ENCODE data around the gene UBXN4.
"Not testable (repeated sequence)": the region's sequence is repeated elsewhere in the genome, so short reads cannot be mapped to it uniquely, and the experiment has no call there.

UBXN4 gene

DNA sequence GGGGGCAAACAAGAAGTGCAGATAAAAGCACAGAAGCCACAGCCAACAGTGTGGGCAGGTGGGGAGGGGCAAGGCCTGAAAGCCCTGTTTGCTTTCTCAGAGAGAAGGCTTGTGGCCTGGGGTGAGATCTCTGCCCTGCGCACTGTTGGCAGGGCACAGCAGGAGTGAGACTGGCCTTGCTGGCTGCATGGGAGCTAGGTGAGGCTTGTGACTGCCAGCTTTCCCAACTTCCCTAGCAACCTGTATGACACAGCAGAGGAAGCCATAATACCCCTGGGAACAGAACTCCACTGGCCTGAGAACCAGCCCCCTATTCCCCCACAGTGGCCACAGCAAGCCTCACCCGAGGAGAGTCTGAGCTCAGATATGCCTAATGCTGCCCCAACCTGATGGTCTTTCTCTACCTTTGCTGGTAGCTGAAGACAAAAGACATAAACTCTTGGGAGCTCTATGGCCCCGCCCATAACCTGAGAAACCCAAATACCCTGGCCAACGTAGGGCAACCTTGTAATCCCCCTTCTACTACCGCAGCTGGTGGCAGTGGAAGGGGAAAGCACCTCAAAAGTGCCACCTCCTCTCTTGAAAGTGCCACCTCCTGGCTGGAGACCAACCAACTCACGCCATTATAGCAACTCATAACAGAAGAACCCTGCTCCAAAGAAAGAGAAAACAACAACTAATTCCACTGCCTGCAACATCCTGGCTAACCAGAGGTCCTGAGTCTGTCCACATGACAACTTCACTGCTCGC is 50.9 kb downstream of the UBXN4 start:
- no peak for TF ChIP-seq CTCF (IDR thresholded peaks at IDR 0.05; ENCODE audit: insufficient read depth, low read depth, low read length, missing control alignments)
- no peak for DNase-seq (ENCODE audit: low read depth)
- H3K4me3 ChIP-seq (ENCODE audit: low read length): no peak overlapping the region

DNA sequence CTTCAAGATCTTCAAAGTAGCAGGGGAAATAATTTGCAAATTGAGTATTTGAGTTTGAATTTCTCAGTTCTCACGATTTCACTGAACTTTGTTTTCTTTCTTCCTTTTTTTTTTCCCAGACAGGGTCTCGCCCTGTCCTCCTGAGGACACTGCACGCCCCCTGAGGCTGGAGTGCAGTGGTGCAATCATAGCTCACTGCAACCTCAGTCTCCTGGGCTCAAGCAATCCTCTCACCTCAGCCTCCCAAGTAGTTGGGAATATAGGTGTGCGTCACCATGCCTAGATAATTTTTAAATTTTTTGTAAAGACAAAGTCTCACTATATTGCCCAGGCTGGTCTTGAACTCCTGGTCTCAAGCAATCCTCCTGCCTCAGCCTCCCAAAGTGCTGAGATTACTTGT is 54.0 kb downstream of the UBXN4 start:
- DNase-seq (ENCODE audit: low read depth): not testable (repeated sequence)

DNA sequence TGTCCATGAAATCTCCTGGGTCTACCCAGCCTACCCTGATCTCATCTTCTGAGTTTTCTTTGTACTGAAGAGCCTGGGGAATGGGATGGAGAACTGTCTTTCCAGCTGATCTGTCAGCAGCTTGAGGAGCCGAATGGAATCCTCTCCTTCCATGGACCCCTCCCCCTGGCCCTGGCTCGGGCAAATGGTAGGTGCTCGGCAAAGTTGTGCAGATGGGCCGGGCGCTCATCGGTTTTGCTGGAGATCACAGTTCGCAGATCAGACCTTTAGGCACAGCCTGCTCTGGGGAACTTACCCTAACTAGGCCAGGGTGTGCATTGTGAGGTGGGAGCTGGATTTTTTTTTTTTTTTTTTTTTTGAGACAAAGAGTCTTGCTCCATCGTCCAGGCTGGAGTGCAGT is 55.0 kb downstream of the UBXN4 start:
- DNase-seq (ENCODE audit: low read depth): no peak
- TF ChIP-seq CTCF (IDR thresholded peaks at IDR 0.05; ENCODE audit: insufficient read depth, low read depth, low read length, missing control alignments): no peak
- H3K4me3 ChIP-seq (ENCODE audit: low read length): no peak overlapping the region

More for the DNA sequence above, 54.0 kb downstream of the UBXN4 start:
- H3K4me3 ChIP-seq (ENCODE audit: low read length): not testable (repeated sequence)

DNA sequence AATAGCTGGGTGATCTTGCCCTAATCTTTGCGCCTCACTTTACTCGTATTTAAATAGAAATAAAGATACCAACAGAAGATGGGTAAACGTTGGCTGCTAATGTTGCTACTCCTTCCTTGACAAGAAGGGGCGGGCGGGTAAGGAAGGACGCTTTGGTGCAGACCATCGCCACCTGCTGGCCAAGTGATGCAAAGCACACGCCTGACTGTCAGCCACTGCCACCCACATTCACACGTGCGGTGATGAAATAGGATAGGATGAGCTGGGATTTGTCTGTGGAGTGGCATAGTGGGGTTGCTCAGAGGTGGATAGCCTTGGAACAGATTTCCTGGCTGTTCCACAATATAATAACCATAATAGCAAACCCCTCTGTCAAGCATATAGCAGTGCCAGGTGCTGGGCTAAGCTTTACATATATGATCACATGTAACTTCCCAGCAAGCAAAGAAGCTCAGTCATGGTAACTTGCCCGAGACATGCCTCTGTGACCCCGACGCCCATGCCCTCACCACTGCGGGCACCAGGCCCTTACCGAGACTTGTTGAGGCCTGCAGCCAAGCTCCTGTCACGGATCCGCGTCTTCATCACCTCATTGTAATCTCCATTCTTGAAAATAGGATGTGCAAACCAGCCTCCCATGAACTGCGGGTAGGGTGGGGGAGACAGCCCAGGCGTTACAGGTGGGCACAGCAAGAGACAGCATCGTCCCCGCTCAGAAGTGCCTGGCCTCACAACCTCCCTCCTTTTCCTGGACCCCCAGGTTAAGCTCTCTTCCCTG is 56.0 kb downstream of the UBXN4 start:
- H3K4me3 ChIP-seq (ENCODE audit: low read length): no peak overlapping the region
- DNase-seq (ENCODE audit: low read depth): peak; percentile 87
- peak; percentile 95 for TF ChIP-seq CTCF (IDR thresholded peaks at IDR 0.05; ENCODE audit: insufficient read depth, low read depth, low read length, missing control alignments)

DNA sequence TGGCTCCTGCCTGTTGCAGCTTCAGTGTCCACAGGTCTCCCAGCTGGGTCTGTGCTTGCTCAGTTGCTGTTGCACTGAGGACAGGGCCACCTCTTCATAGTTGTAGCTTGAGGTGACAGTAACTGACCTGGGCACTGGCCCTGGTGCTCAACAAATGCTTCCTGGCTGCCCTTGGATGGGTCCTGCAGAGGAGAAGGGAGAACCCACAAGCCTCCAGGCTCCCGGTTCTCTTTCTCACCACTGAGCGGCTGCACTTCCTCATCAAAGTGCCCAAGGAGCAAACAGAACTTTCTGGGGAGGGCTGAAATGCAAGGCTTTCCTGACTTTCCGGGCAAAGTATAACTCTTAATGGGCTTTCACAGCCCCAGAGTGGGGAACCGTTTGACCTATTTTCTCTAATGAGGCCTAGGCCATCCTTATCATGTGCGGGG is 56.6 kb downstream of the UBXN4 start:
- H3K4me3 ChIP-seq (ENCODE audit: low read length): no peak overlapping the region
- no peak for DNase-seq (ENCODE audit: low read depth)
- no peak for TF ChIP-seq CTCF (IDR thresholded peaks at IDR 0.05; ENCODE audit: insufficient read depth, low read depth, low read length, missing control alignments)

DNA sequence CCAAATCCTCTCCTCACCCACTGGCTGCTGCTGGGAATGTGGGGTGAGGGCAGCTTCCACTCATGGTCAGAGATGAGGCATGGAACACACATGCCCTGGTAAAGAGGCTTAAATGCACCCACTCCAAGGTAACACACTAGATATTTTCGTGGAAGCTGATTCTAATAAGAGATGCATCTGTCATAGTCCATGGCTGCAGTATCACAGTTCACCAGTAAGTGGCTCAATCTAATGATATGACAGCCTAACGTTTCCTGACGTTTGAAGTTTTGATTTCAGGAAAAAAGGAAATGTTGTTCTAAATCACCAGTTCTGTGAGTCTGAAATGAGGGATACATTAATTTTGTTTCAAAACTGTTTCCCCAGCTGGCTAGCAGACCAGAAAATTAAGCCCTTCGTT is 57.1 kb downstream of the UBXN4 start:
- peak; percentile 17 for DNase-seq (ENCODE audit: low read depth)
- no peak overlapping the region for H3K4me3 ChIP-seq (ENCODE audit: low read length)
- peak; percentile 26 for TF ChIP-seq CTCF (IDR thresholded peaks at IDR 0.05; ENCODE audit: insufficient read depth, low read depth, low read length, missing control alignments)

DNA sequence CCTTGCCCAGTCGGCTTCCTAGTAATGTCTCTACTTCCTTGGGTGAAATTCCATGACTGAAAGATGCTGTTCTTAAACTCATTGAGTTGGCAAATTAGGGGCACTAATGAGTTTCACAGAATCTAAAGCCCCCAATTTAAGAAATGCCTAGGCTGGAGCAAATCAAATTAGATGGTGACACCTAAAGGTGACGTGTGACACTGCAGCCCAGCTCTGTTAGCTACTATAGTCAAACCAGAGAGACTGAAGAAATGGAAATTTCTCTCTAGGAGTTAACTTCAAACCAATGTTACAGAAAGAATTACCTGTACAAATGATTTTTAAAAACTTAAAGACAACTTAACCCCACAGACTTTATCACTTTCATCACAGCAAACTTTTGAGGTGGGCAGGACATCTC is 58.1 kb downstream of the UBXN4 start:
- TF ChIP-seq CTCF (IDR thresholded peaks at IDR 0.05; ENCODE audit: insufficient read depth, low read depth, low read length, missing control alignments): no peak
- DNase-seq (ENCODE audit: low read depth): no peak
- H3K4me3 ChIP-seq (ENCODE audit: low read length): no peak overlapping the region

All from epithelial cell of esophagus (primary cell).